GM06990 (cell line): ENCODE results near the gene TOP1.
"Not testable (repeated sequence)": the region's sequence is repeated elsewhere in the genome, so short reads cannot be mapped to it uniquely, and the experiment has no call there.

Experiments
- DNase-seq: peaks from one replicate; pipeline ENCODE4 v3.0.0-alpha.2; 2011; ENCODE audit not compliant: insufficient read length; ENCODE audit errors: extremely low read depth
- H3K27me3 ChIP-seq: replicated peaks from 2 replicates; pipeline ENCODE4 v1.6.0; 2011; ENCODE audit warnings: low read length; ENCODE audit not compliant: control insufficient read depth, insufficient read depth
- H3K36me3 ChIP-seq: 2 replicates; pipeline ENCODE4 v1.5.1; 2011; ENCODE audit warnings: low read length; ENCODE audit not compliant: control insufficient read depth, insufficient read depth
- H3K4me3 ChIP-seq: replicated peaks from 2 replicates; pipeline ENCODE4 v1.5.1; 2011; ENCODE audit warnings: low read depth, mild to moderate bottlenecking, control low read depth, low read length
- CTCF ChIP-seq: IDR thresholded peaks from 2 replicates; pipeline ENCODE4 v1.5.1; 2011; ENCODE audit warnings: low read length, control low read depth, mild to moderate bottlenecking, inconsistent platforms; ENCODE audit not compliant: insufficient read depth, poor library complexity, severe bottlenecking

The TOP1 gene

GRCh38 chr20:41000628-41001027 lies 28.0 kb upstream of the TOP1 start:
- no peak for TF ChIP-seq CTCF

GRCh38 chr20:41001497-41001896 lies 27.1 kb upstream of the TOP1 start:
- no peak for DNase-seq
- Histone ChIP-seq H3K4me3 (no peak overlapping the region), H3K36me3 (no peaks in the 10 kb centered on the region), H3K27me3 (no peaks in the 10 kb centered on the region)
- no peak for TF ChIP-seq CTCF

More at GRCh38 chr20:41000628-41001027, 28.0 kb upstream of the TOP1 start:
- no peak for DNase-seq
- H3K27me3 ChIP-seq, result no peaks in the 10 kb centered on the region
- no peaks in the 10 kb centered on the region for H3K36me3 ChIP-seq
- no peak overlapping the region for H3K4me3 ChIP-seq

- DNase-seq, result no peak
- Histone ChIP-seq H3K4me3 (no peak overlapping the region), H3K27me3 (no peaks in the 10 kb centered on the region), H3K36me3 (no peaks in the 10 kb centered on the region)
- no peak for TF ChIP-seq CTCF
These were observed 25.8 kb upstream of the TOP1 start for GRCh38 chr20:41002842-41003142.

DNA sequence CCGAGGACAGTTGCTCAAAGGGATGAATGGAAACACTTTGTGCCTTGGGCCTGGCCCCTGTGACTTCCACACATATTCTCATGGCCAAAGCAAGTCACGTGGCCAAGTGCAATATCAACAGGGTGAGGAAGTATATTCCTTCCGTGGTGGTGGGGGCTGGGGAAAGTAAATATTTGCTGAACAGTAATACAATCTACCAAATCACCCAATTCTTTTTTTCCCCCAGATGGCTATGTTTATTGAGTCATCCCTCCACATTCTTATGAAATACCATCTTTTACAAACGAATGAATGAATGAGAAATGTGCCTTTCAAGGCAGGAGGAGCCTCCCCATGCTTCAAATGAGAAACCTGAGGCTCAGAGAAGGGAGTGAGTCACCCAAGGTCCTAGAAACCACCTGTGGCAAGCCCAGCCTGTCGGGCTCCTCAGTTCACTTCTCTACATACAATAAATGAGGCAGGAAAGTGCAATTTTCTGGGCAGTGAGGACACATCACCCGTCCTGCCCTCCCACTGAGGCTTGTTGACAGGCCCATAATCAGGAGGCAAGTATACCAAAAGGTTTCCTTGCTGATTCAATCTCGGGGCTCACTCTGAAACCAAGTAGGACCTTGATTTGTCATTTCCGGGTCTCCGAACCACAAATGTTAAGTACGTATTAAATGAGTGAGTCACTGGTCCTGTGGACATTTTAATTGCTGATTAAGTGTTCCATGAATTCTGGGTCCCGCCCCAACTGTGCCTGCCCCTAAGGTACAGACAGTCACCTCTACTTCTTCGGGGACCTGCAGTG lies 25.3 kb upstream of the TOP1 start:
- no peak for TF ChIP-seq CTCF
- Histone ChIP-seq H3K36me3 (no peaks in the 10 kb centered on the region), H3K27me3 (no peaks in the 10 kb centered on the region), H3K4me3 (no peak overlapping the region)
- no peak for DNase-seq

DNA sequence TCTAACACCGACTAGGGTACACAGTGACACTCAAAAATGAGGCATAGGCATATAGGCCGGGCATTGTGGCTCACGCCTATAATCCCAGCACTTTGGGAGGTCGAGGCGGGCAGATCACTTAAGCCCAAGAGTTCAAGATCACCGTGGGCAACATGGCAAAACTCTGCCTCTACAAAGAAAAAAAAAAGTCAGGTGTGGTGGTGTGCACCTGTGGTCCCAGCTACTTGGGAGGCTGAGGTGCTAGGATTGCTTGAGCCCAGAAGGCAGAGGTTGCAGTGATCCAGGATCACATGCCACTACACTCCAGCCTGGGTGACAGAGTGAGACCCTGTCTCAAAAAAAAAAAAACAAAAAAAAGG lies 24.7 kb upstream of the TOP1 start:
- not testable (repeated sequence) for H3K4me3 ChIP-seq, H3K27me3 ChIP-seq, DNase-seq, H3K36me3 ChIP-seq

DNA sequence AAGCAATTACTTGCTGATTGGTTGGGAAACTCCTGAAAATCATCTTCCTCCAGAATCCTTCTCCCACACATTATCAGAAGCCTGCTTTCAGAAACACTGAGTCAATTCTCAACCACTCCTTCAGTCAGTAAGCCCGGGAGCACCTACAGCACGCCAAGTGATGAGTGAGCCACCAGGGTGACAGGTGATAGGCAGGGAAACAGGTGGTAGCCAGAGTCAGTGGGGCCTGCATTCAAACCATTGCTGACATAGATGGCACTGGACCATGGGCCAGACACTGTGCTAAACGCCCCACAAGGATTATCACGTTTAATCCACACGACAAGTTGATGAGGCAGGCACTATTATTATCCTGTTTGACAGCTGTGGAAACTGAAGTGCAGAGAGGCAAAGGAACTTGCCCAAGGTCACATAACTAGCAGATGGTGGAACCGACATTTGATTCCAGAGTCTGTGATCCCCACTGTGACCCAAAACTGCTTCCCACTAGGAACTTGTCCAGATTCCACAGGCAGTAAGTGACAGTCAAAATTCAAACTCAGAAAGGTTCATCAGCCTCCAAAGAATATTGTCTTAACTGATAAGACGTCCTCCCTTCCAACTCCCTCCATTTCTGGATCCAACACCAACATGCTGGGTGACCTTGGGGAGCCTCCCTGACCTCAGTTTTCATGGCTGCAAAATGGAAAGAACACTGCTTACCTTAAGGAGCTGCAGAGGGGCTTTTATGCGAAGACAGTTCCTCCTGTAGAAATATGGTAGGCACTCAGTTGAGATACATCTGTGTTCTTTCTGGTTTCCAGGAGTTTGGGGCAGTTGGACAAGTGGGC lies 23.9 kb upstream of the TOP1 start:
- Histone ChIP-seq H3K36me3 (no peaks in the 10 kb centered on the region), H3K27me3 (no peaks in the 10 kb centered on the region), H3K4me3 (no peak overlapping the region)
- TF ChIP-seq CTCF, result no peak
- no peak for DNase-seq
